Sigmoid colon (tissue), 7 donors: ENCODE data around the gene PGAP1. TPM values are rescaled to one million over a fixed set of nuclear protein-coding genes. Genes with fewer than 3 reads are reported as not detected.

Experiments used
- DNase-seq: peaks from one replicate; pipeline ENCODE4 v3.0.0-alpha.2; 2019
- H3K27ac ChIP-seq, 4 donors: fragments of 200-600 bp; sonication (generic); one replicate each; pipeline ENCODE4 v1.5.1; 2016 to 2019; ENCODE audit warnings: mild to moderate bottlenecking in 1 of 4
- H3K27me3 ChIP-seq, 3 donors: fragments of 200-600 bp; sonication (generic); one replicate each; pipeline ENCODE4 v1.5.1; 2019; ENCODE audit warnings: mild to moderate bottlenecking in 1 of 3
- H3K36me3 ChIP-seq, 4 donors: fragments of 200-600 bp; sonication (generic); one replicate each; pipeline ENCODE4 v1.5.1; 2016 to 2019
- H3K4me1 ChIP-seq, 4 donors: fragments of 200-600 bp; sonication (generic); one replicate each; pipeline ENCODE4 v1.5.1; 2017 to 2019
- H3K4me3 ChIP-seq, 4 donors: fragments of 200-600 bp; sonication (generic); one replicate each; pipeline ENCODE4 v1.5.1; 2017 to 2019; ENCODE audit warnings: mild to moderate bottlenecking in 2 of 4, moderate library complexity in 1 of 4
- H3K9me3 ChIP-seq, 4 donors: fragments of 200-600 bp in 3 of 4; sonication (generic) in 3 of 4; one replicate each; pipeline versions ENCODE4 v1.5.1 to v1.6.1; 2013 to 2019
- CTCF ChIP-seq, 4 experiments: fragments of 450-650 bp in 3 of 4; fragments of 200-600 bp in 1 of 4; IDR thresholded peaks; one replicate each; pipeline ENCODE4 v1.5.1; 2016 to 2019; ENCODE audit warnings: antibody characterized with exemption in 4 of 4, mild to moderate bottlenecking in 3 of 4, moderate library complexity in 2 of 4
- EP300 ChIP-seq, 4 donors: sonication (generic); formaldehyde crosslinking; IDR thresholded peaks; one replicate each; pipeline ENCODE4 v1.6.1; 2017; ENCODE audit warnings: antibody characterized with exemption in 4 of 4
- POLR2A ChIP-seq, 2 donors: fragments of 450-650 bp; IDR thresholded peaks; one replicate each; pipeline ENCODE4 v1.6.1; 2016; ENCODE audit warnings: antibody characterized with exemption in 2 of 2, mild to moderate bottlenecking in 2 of 2, moderate library complexity in 2 of 2
- POLR2AphosphoS5 ChIP-seq, 4 donors: sonication (generic); formaldehyde crosslinking; IDR thresholded peaks; one replicate each; pipeline ENCODE4 v1.6.1; 2017; ENCODE audit warnings: antibody characterized with exemption in 4 of 4
- WGBS, 2 donors: extraction: QIAGEN DNeasy Blood & Tissue Kit; methylation state at CpG; one replicate each; pipeline ENCODE4 v1.1.7; 2013; 5-methylcytosine and 5-hydroxymethylcytosine counted together
- intact Hi-C: fragments of 100-400 bp; cut with DNase I; formaldehyde crosslinking; loops from one replicate; pipeline ENCODE4 v1.15.1; 2023
- polyA plus RNA-seq, 3 donors: library from polyadenylated mRNA; stranded (reverse); fragments of 200-250 nt; gene quantifications; one replicate each; pipeline ENCODE4 v1.2.3, GENCODE V29; 2013
- total RNA-seq, 4 donors: library from RNA; depleted of rRNA; stranded (reverse); fragments of >200 nt; gene quantifications; one replicate each; pipeline ENCODE4 v1.1.0, GENCODE V29; 2016
- donor health status: healthy with polysubstance abuse.
- donor health status: Bipolar disorder and iron deficiency.
- donor health status: healthy.

Gene PGAP1
- total and polyA plus RNA-seq, 7 donors: 0.46 to 14.0 (median 6.6) TPM

GRCh38 chr2:196954001-196954400 is 27.5 kb upstream of the PGAP1 start:
- peaks cover 0 to 2% (median 0%) of the 10 kb centered on the region in 4 donors for H3K36me3 ChIP-seq
- no peaks in the 10 kb centered on the region for H3K27me3 ChIP-seq
- 91% methylated on average over 5 of the region's 5 CpGs for WGBS, 2 donors
- no peak for TF ChIP-seq CTCF (IDR thresholded peaks at IDR 0.05)
- TF ChIP-seq EP300 (IDR thresholded peaks at IDR 0.05): no peak
- no peak for TF ChIP-seq POLR2AphosphoS5 (IDR thresholded peaks at IDR 0.05)
- no peak for TF ChIP-seq POLR2A (IDR thresholded peaks at IDR 0.05)
- no peak overlapping the region for H3K27ac ChIP-seq
- H3K4me1 ChIP-seq: no peaks in the 10 kb centered on the region
- DNase-seq: no peak
- H3K9me3 ChIP-seq: no peaks in the 10 kb centered on the region
- no peak overlapping the region for H3K4me3 ChIP-seq
- intact Hi-C loops: no loop called here

- no peak overlapping the region for H3K27ac ChIP-seq
- no peak for DNase-seq
- H3K4me1 ChIP-seq: no peaks in the 10 kb centered on the region
- 95 to 98% methylated on average over 2 of the region's 2 CpGs for WGBS, 2 donors
- no peak for TF ChIP-seq POLR2AphosphoS5 (IDR thresholded peaks at IDR 0.05)
- TF ChIP-seq CTCF (IDR thresholded peaks at IDR 0.05): no peak
- no peak for TF ChIP-seq POLR2A (IDR thresholded peaks at IDR 0.05)
- TF ChIP-seq EP300 (IDR thresholded peaks at IDR 0.05): no peak
- H3K4me3 ChIP-seq: no peak overlapping the region
- intact Hi-C loops: no loop called here
- no peaks in the 10 kb centered on the region for H3K27me3 ChIP-seq
- H3K36me3 ChIP-seq: peaks cover 0 to 3% (median 0%) of the 10 kb centered on the region in 4 donors
- H3K9me3 ChIP-seq: no peaks in the 10 kb centered on the region
Measured at GRCh38 chr2:196952936-196953335, 26.4 kb upstream of the PGAP1 start.

GRCh38 chr2:196951973-196952372 is 25.5 kb upstream of the PGAP1 start:
- Histone ChIP-seq H3K4me1 (no peaks in the 10 kb centered on the region), H3K9me3 (no peaks in the 10 kb centered on the region), H3K36me3 (peaks cover 0 to 3% (median 0%) of the 10 kb centered on the region in 4 donors), H3K27me3 (no peaks in the 10 kb centered on the region), H3K4me3 (no peak overlapping the region), H3K27ac (no peak overlapping the region)
- WGBS, 2 donors: 21 to 62% methylated on average over 2 of the region's 2 CpGs
- intact Hi-C loops: no loop called here
- DNase-seq: no peak
- no peak for TF ChIP-seq CTCF (IDR thresholded peaks at IDR 0.05)
- no peak for TF ChIP-seq POLR2AphosphoS5 (IDR thresholded peaks at IDR 0.05)
- TF ChIP-seq EP300 (IDR thresholded peaks at IDR 0.05): no peak
- no peak for TF ChIP-seq POLR2A (IDR thresholded peaks at IDR 0.05)

GRCh38 chr2:196949116-196949515 is 22.6 kb upstream of the PGAP1 start:
- Histone ChIP-seq H3K27me3 (no peaks in the 10 kb centered on the region), H3K27ac (no peak overlapping the region), H3K9me3 (no peaks in the 10 kb centered on the region), H3K4me1 (no peaks in the 10 kb centered on the region), H3K36me3 (peaks cover 0 to 3% (median 0%) of the 10 kb centered on the region in 4 donors), H3K4me3 (no peak overlapping the region)
- WGBS, 2 donors: 73 to 80% methylated on average over 5 of the region's 5 CpGs
- intact Hi-C loops: no loop called here
- TF ChIP-seq EP300 (IDR thresholded peaks at IDR 0.05) (no peak), POLR2AphosphoS5 (IDR thresholded peaks at IDR 0.05) (no peak), POLR2A (IDR thresholded peaks at IDR 0.05) (no peak), CTCF (IDR thresholded peaks at IDR 0.05) (no peak)
- no peak for DNase-seq

GRCh38 chr2:196944570-196944969 is 18.1 kb upstream of the PGAP1 start:
- Histone ChIP-seq H3K4me1 (no peaks in the 10 kb centered on the region), H3K4me3 (no peak overlapping the region), H3K27me3 (no peaks in the 10 kb centered on the region), H3K9me3 (no peaks in the 10 kb centered on the region), H3K36me3 (peaks cover 0 to 3% (median 0%) of the 10 kb centered on the region in 4 donors), H3K27ac (no peak overlapping the region)
- TF ChIP-seq EP300 (IDR thresholded peaks at IDR 0.05) (no peak), POLR2AphosphoS5 (IDR thresholded peaks at IDR 0.05) (no peak), POLR2A (IDR thresholded peaks at IDR 0.05) (no peak), CTCF (IDR thresholded peaks at IDR 0.05) (no peak)
- WGBS, 2 donors: 64 to 85% methylated on average over 4 of the region's 4 CpGs
- intact Hi-C loops: no loop called here
- no peak for DNase-seq
